ENCODE data around the gene TSEN34.

DNA sequence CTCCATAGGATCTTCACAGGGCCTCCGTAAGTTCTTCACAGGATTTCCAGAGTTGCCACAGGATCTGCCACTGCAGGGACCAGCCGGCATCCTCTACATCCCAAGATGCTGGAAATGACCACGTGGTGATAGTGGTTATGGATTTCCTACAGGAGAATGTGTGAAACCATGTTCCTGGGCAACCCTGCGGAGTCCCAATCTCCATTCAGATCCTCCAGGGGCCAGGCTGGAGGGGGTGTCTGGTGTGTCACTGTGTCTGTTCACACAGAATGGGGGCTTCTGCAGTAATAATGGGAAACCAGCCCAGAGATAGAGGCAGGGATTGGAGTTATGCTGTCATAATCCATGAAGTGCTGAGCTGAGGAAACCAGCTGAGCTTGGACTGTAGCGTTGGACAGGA is 42.8 kb downstream of the TSEN34 start:
- no peak for TF ChIP-seq POLR2A (IDR thresholded peaks at IDR 0.05)
- TF ChIP-seq, protein P1, sequence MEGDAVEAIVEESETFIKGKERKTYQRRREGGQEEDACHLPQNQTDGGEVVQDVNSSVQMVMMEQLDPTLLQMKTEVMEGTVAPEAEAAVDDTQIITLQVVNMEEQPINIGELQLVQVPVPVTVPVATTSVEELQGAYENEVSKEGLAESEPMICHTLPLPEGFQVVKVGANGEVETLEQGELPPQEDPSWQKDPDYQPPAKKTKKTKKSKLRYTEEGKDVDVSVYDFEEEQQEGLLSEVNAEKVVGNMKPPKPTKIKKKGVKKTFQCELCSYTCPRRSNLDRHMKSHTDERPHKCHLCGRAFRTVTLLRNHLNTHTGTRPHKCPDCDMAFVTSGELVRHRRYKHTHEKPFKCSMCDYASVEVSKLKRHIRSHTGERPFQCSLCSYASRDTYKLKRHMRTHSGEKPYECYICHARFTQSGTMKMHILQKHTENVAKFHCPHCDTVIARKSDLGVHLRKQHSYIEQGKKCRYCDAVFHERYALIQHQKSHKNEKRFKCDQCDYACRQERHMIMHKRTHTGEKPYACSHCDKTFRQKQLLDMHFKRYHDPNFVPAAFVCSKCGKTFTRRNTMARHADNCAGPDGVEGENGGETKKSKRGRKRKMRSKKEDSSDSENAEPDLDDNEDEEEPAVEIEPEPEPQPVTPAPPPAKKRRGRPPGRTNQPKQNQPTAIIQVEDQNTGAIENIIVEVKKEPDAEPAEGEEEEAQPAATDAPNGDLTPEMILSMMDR (IDR thresholded peaks at IDR 0.05), result no peak

Measured in heart left ventricle (tissue), 13 donors.